Astrocyte (in vitro differentiated cells and primary cell): Measurements from ENCODE around the gene ANO4. TPM values are rescaled to one million over a fixed set of nuclear protein-coding genes. Genes with fewer than 3 reads are reported as not detected.
A peak's percentile ranks its signal among the peaks of the same experiment; 100 is the strongest.

Experiments
- DNase-seq: peaks from one replicate; pipeline ENCODE4 v3.0.0-alpha.2; 2010; ENCODE audit warnings: low read depth
- FAIRE-seq: peaks from 2 replicates; lab custom pipeline; 2011; peaks lifted over from hg19 to GRCh38; lab: Jason Lieb, UNC
- H2AFZ ChIP-seq: 2 replicates; pipeline ENCODE4 v1.6.0; 2012; ENCODE audit warnings: low read depth, low read length, inconsistent platforms
- H3K27ac ChIP-seq: 2 replicates; pipeline ENCODE4 v1.5.1; 2011; ENCODE audit warnings: low read depth, low read length, inconsistent platforms
- H3K27me3 ChIP-seq: 2 replicates; pipeline ENCODE4 v1.6.0; 2011; ENCODE audit warnings: low read length, inconsistent platforms; ENCODE audit not compliant: insufficient read depth
- H3K36me3 ChIP-seq: 2 replicates; pipeline ENCODE4 v1.5.1; 2011; ENCODE audit warnings: low read length, inconsistent platforms; ENCODE audit not compliant: insufficient read depth
- H3K4me1 ChIP-seq: 2 replicates; pipeline ENCODE4 v1.5.1; 2011; ENCODE audit warnings: low read length, inconsistent platforms; ENCODE audit not compliant: insufficient read depth
- H3K4me2 ChIP-seq: 2 replicates; pipeline ENCODE4 v1.6.0; 2012; ENCODE audit warnings: low read length, inconsistent platforms
- H3K4me3 ChIP-seq: 2 replicates; pipeline ENCODE4 v1.5.1; 2011; ENCODE audit warnings: low read depth, mild to moderate bottlenecking, low read length, inconsistent platforms; ENCODE audit not compliant: insufficient read depth
- H3K79me2 ChIP-seq: 2 replicates; pipeline ENCODE4 v1.6.0; 2012; ENCODE audit warnings: mild to moderate bottlenecking, low read length, inconsistent platforms; ENCODE audit not compliant: insufficient read depth
- H3K9ac ChIP-seq: 2 replicates; pipeline ENCODE4 v1.6.0; 2012; ENCODE audit warnings: mild to moderate bottlenecking, low read length, inconsistent platforms
- H3K9me3 ChIP-seq: 2 replicates; pipeline ENCODE4 v1.5.1; 2012; ENCODE audit warnings: low read depth, mild to moderate bottlenecking, low read length, inconsistent platforms; ENCODE audit not compliant: insufficient read depth
- H4K20me1 ChIP-seq: 2 replicates; pipeline ENCODE4 v1.6.0; 2012; ENCODE audit warnings: low read length, inconsistent platforms; ENCODE audit not compliant: insufficient read depth
- H3K27ac Mint-ChIP-seq: one replicate; pipeline ENCODE4 v1.8.0; 2021; ENCODE audit warnings: mild to moderate bottlenecking, mixed read lengths; ENCODE audit not compliant: unreplicated experiment
- H3K27me3 Mint-ChIP-seq: one replicate; pipeline ENCODE4 v1.8.0; 2021; ENCODE audit warnings: low read depth, mixed read lengths; ENCODE audit not compliant: unreplicated experiment
- H3K36me3 Mint-ChIP-seq: one replicate; pipeline ENCODE4 v1.8.0; 2021; ENCODE audit warnings: low read depth, mixed read lengths; ENCODE audit not compliant: unreplicated experiment
- H3K4me1 Mint-ChIP-seq: one replicate; pipeline ENCODE4 v1.8.0; 2021; ENCODE audit warnings: low read depth, mixed read lengths; ENCODE audit not compliant: unreplicated experiment
- H3K4me3 Mint-ChIP-seq: one replicate; pipeline ENCODE4 v1.8.0; 2021; ENCODE audit warnings: mild to moderate bottlenecking, moderate library complexity, mixed read lengths; ENCODE audit not compliant: unreplicated experiment
- H3K9me3 Mint-ChIP-seq: one replicate; pipeline ENCODE4 v1.8.0; 2021; ENCODE audit warnings: mild to moderate bottlenecking, mixed read lengths; ENCODE audit not compliant: unreplicated experiment
- CTCF ChIP-seq: IDR thresholded peaks from 2 replicates; pipeline ENCODE4 v1.5.1; 2011; ENCODE audit warnings: low read depth, mild to moderate bottlenecking, inconsistent platforms, low read length, moderate library complexity; ENCODE audit not compliant: insufficient read depth
- EZH2 ChIP-seq: IDR thresholded peaks from 2 replicates; pipeline ENCODE4 v1.6.1; 2012; ENCODE audit warnings: mild to moderate bottlenecking, low read length, inconsistent platforms; ENCODE audit not compliant: insufficient read depth
- total RNA-seq: library from RNA; stranded (reverse); gene quantifications from 2 replicates; pipeline ENCODE4 v1.2.1, GENCODE V29; 2021

Gene ANO4
- total RNA-seq, 1 donor from 2014 or later: 41.3 TPM

GRCh38 chr12:100778967-100779590 lies 15.5 kb upstream of the ANO4 start:
- Histone ChIP-seq H3K4me1 (no peaks in the 10 kb centered on the region), H3K79me2 (no peaks in the 10 kb centered on the region), H3K4me3 (no peak overlapping the region), H3K9me3 (no peaks in the 10 kb centered on the region), H3K27me3 (no peaks in the 10 kb centered on the region), H3K9ac (no peak overlapping the region), H3K36me3 (no peaks in the 10 kb centered on the region), H3K4me2 (no peak overlapping the region), H4K20me1 (no peaks in the 10 kb centered on the region), H2AFZ (no peak overlapping the region), H3K27ac (no peak overlapping the region)
- Mint-ChIP-seq H3K27me3 (no peaks in the 10 kb centered on the region), H3K4me3 (no peak overlapping the region), H3K27ac (no peak overlapping the region), H3K9me3 (no peaks in the 10 kb centered on the region), H3K36me3 (no peaks in the 10 kb centered on the region), H3K4me1 (peaks cover 5% of the 10 kb centered on the region)
- DNase-seq: no peak
- TF ChIP-seq CTCF (no peak), EZH2 (no peak)
- no peak for FAIRE-seq

GRCh38 chr12:100789146-100789545 lies 5.4 kb upstream of the ANO4 start:
- H3K4me2 ChIP-seq: no peak overlapping the region
- H2AFZ ChIP-seq: no peak overlapping the region

More at GRCh38 chr12:100789146-100789545, 5.4 kb upstream of the ANO4 start:
- Histone ChIP-seq H3K27ac (no peak overlapping the region), H3K79me2 (no peaks in the 10 kb centered on the region), H3K27me3 (no peaks in the 10 kb centered on the region), H4K20me1 (no peaks in the 10 kb centered on the region), H3K4me1 (peaks cover 1% of the 10 kb centered on the region), H3K9ac (no peak overlapping the region), H3K4me3 (no peak overlapping the region), H3K36me3 (no peaks in the 10 kb centered on the region), H3K9me3 (no peaks in the 10 kb centered on the region)
- TF ChIP-seq EZH2 (no peak), CTCF (no peak)
- no peaks in the 10 kb centered on the region for H3K27me3 Mint-ChIP-seq
- H3K9me3 Mint-ChIP-seq: no peaks in the 10 kb centered on the region
- no peaks in the 10 kb centered on the region for H3K36me3 Mint-ChIP-seq
- peak overlapping the region; percentile 72 for H3K27ac Mint-ChIP-seq
- peaks cover 15% of the 10 kb centered on the region for H3K4me1 Mint-ChIP-seq
- DNase-seq (peak; percentile 60), FAIRE-seq (no peak)
- no peak overlapping the region for H3K4me3 Mint-ChIP-seq
